Sciatic nerve (tissue), 2 donors: ENCODE data around the gene ARID1B. TPM values are rescaled to one million over a fixed set of nuclear protein-coding genes. Genes with fewer than 3 reads are reported as not detected.

Experiments used
- ATAC-seq: fragments of 200-7000 bp; cut with Tn5 transposase; one replicate; pipeline ENCODE4 v1.9.1; 2020; ENCODE audit warnings: mild to moderate bottlenecking, moderate library complexity
- DNase-seq: peaks from one replicate; pipeline ENCODE4 v3.0.0-alpha.2; 2020; ENCODE audit warnings: low spot score
- intact Hi-C: fragments of 100-400 bp; cut with DNase I; formaldehyde crosslinking; loops from one replicate; pipeline ENCODE4 v1.14.2; 2022
- total RNA-seq: library from RNA; stranded (reverse); fragmentation: NEBNext Ultra II Directional; extraction: Animal tissue kit (Norgen Biotek cat#: 25700); gene quantifications from one replicate; pipeline ENCODE4 v1.2.1, GENCODE V29; 2021
- donor health status: DM: no; HTN: no; CAD: no.
- donor health status: DM: no; HTN: no; CAD: no.

ARID1B gene
- total RNA-seq, 1 donor from 2014 or later = 142 TPM

GRCh38 chr6:157107915-157108651 is 330.9 kb downstream of the ARID1B start:
- DNase-seq = no peak
- intact Hi-C loops = no loop called here
- peak; percentile 28 for ATAC-seq

GRCh38 chr6:157108923-157109322 is 331.7 kb downstream of the ARID1B start:
- no peak for DNase-seq
- intact Hi-C loops = no loop called here
- no peak for ATAC-seq

- intact Hi-C loops = no loop called here
- ATAC-seq (no peak), DNase-seq (no peak)
Observed at GRCh38 chr6:157110607-157111006, 333.4 kb downstream of the ARID1B start.

- no peak for DNase-seq
- intact Hi-C loops = no loop called here
- ATAC-seq = no peak
Observed at GRCh38 chr6:157113389-157113788, 336.2 kb downstream of the ARID1B start.

GRCh38 chr6:157116426-157116825 is 339.2 kb downstream of the ARID1B start:
- intact Hi-C loops = no loop called here
- ATAC-seq = no peak

GRCh38 chr6:157117431-157118095 is 340.4 kb downstream of the ARID1B start:
- DNase-seq = no peak
- ATAC-seq = no peak
- intact Hi-C loops = no loop called here

More at GRCh38 chr6:157116426-157116825, 339.2 kb downstream of the ARID1B start:
- no peak for DNase-seq

- no peak for DNase-seq
- no peak for ATAC-seq
Observed at GRCh38 chr6:157119502-157120027, 342.4 kb downstream of the ARID1B start.

GRCh38 chr6:157120534-157121232 is 343.5 kb downstream of the ARID1B start:
- DNase-seq (no peak), ATAC-seq (no peak)
- intact Hi-C loops = no loop called here

More at GRCh38 chr6:157119502-157120027, 342.4 kb downstream of the ARID1B start:
- intact Hi-C loops = no loop called here

GRCh38 chr6:157121897-157122296 is 344.7 kb downstream of the ARID1B start:
- intact Hi-C loops = no loop called here
- ATAC-seq (no peak), DNase-seq (no peak)

GRCh38 chr6:157123234-157123633 is 346.1 kb downstream of the ARID1B start:
- intact Hi-C loops = no loop called here
- ATAC-seq (no peak), DNase-seq (no peak)

GRCh38 chr6:157124485-157125254 is 347.5 kb downstream of the ARID1B start:
- intact Hi-C loops = no loop called here
- DNase-seq = no peak
- ATAC-seq = no peak

- intact Hi-C loops = no loop called here
- ATAC-seq (no peak), DNase-seq (no peak)
Observed at GRCh38 chr6:157125531-157125930, 348.4 kb downstream of the ARID1B start.

GRCh38 chr6:157126183-157127098 is 349.3 kb downstream of the ARID1B start:
- ATAC-seq = no peak
- no peak for DNase-seq
- intact Hi-C loops = no loop called here

- DNase-seq = no peak
- no peak for ATAC-seq
- intact Hi-C loops = no loop called here
Observed at GRCh38 chr6:157128235-157128775, 351.1 kb downstream of the ARID1B start.

GRCh38 chr6:157131250-157131649 is 354.1 kb downstream of the ARID1B start:
- ATAC-seq (no peak), DNase-seq (no peak)
- intact Hi-C loops = no loop called here

- DNase-seq (no peak), ATAC-seq (no peak)
- intact Hi-C loops = no loop called here
Observed at GRCh38 chr6:157133856-157134255, 356.7 kb downstream of the ARID1B start.

- intact Hi-C loops = no loop called here
- ATAC-seq = no peak
- no peak for DNase-seq
Observed at GRCh38 chr6:157134402-157135047, 357.3 kb downstream of the ARID1B start.
